Fibroblast of lung (primary cell): ENCODE measurements around the gene NPVF. TPM values are rescaled to one million over a fixed set of nuclear protein-coding genes. Genes with fewer than 3 reads are reported as not detected.

ENCODE experiments used
- DNase-seq, 2 donors: peaks; one replicate each; pipeline versions ENCODE4 v3.0.0 to v3.0.0-alpha.2; 2010; ENCODE audit warnings: low read depth in 2 of 2
- H2AFZ ChIP-seq: 2 replicates; pipeline ENCODE4 v1.5.1; 2012; ENCODE audit warnings: low read length, control low read depth, inconsistent platforms
- H3K27ac ChIP-seq: 2 replicates; pipeline ENCODE4 v1.5.1; 2011; ENCODE audit warnings: low read length, control low read depth; ENCODE audit not compliant: insufficient read depth
- H3K27me3 ChIP-seq: 2 replicates; pipeline ENCODE4 v1.5.1; 2011; ENCODE audit warnings: mild to moderate bottlenecking, low read length; ENCODE audit not compliant: control insufficient read depth, insufficient read depth
- H3K36me3 ChIP-seq: 2 replicates; pipeline ENCODE4 v1.5.1; 2011; ENCODE audit warnings: low read length; ENCODE audit not compliant: control insufficient read depth, insufficient read depth
- H3K4me1 ChIP-seq: 2 replicates; pipeline ENCODE4 v1.5.1; 2011; ENCODE audit warnings: low read length; ENCODE audit not compliant: control insufficient read depth, insufficient read depth; ENCODE audit errors: extremely low read depth
- H3K4me2 ChIP-seq: 2 replicates; pipeline ENCODE4 v1.5.1; 2011; ENCODE audit warnings: low read length, control low read depth; ENCODE audit not compliant: insufficient read depth; ENCODE audit errors: extremely low read depth
- H3K4me3 ChIP-seq, 4 experiments: fragments of 200-600 bp in 1 of 4; sonication (generic) in 1 of 4; replicated peaks in 1 of 4; 2 replicates each; pipeline ENCODE4 v1.5.1; 2011 to 2016; ENCODE audit warnings: low read length in 4 of 4, low read depth in 3 of 4, mild to moderate bottlenecking in 3 of 4, control low read depth in 2 of 4, inconsistent platforms in 1 of 4, mixed read lengths in 1 of 4; ENCODE audit not compliant: insufficient read depth in 1 of 4; ENCODE audit errors: control extremely low read depth in 1 of 4
- H3K79me2 ChIP-seq: 2 replicates; pipeline ENCODE4 v1.5.1; 2012; ENCODE audit warnings: mild to moderate bottlenecking, low read length, inconsistent platforms; ENCODE audit not compliant: control insufficient read depth, insufficient read depth
- H3K9ac ChIP-seq: 2 replicates; pipeline ENCODE4 v1.5.1; 2011; ENCODE audit warnings: mild to moderate bottlenecking, low read length, control low read depth; ENCODE audit not compliant: insufficient read depth
- H3K9me3 ChIP-seq: 2 replicates; pipeline ENCODE4 v1.5.1; 2012; ENCODE audit warnings: low read depth, low read length; ENCODE audit not compliant: control insufficient read depth, insufficient read depth
- H4K20me1 ChIP-seq: 2 replicates; pipeline ENCODE4 v1.5.1; 2011; ENCODE audit warnings: low read length; ENCODE audit not compliant: control insufficient read depth, insufficient read depth; ENCODE audit errors: extremely low read depth
- EZH2 ChIP-seq: IDR thresholded peaks from 2 replicates; pipeline ENCODE4 v1.5.1; 2012; ENCODE audit warnings: low read length, control low read depth, mild to moderate bottlenecking; ENCODE audit errors: missing control alignments
- polyA plus RNA-seq, 2 donors: library from polyadenylated mRNA; depleted of rRNA in 1 of 2; stranded (reverse) in 1 of 2; unstranded in 1 of 2; fragments of >200 nt; gene quantifications; 2 replicates each; pipeline ENCODE4 v1.2.1, GENCODE V29; 2011 to 2012; ENCODE audit warnings: missing spikeins in 1 of 2
- total RNA-seq: library from RNA; depleted of rRNA; stranded (reverse); fragments of >200 nt; gene quantifications from 2 replicates; pipeline ENCODE4 v1.2.1, GENCODE V29; 2014
- TF ChIP-seq, protein P1 (sequence below), 2 donors: IDR thresholded peaks in 1 of 2; conservative IDR thresholded peaks in 1 of 2; 1 replicate in 1 of 2; 2 replicates in 1 of 2; pipeline ENCODE4 v1.5.1; 2011 to 2012; ENCODE audit warnings: low read length in 2 of 2, control low read depth in 1 of 2, inconsistent platforms in 1 of 2, low read depth in 1 of 2, mild to moderate bottlenecking in 1 of 2

The NPVF gene
- total and polyA plus RNA-seq, 2 donors (not counting 1 experiment from before 2014, with no cell fraction given): not detected

DNA sequence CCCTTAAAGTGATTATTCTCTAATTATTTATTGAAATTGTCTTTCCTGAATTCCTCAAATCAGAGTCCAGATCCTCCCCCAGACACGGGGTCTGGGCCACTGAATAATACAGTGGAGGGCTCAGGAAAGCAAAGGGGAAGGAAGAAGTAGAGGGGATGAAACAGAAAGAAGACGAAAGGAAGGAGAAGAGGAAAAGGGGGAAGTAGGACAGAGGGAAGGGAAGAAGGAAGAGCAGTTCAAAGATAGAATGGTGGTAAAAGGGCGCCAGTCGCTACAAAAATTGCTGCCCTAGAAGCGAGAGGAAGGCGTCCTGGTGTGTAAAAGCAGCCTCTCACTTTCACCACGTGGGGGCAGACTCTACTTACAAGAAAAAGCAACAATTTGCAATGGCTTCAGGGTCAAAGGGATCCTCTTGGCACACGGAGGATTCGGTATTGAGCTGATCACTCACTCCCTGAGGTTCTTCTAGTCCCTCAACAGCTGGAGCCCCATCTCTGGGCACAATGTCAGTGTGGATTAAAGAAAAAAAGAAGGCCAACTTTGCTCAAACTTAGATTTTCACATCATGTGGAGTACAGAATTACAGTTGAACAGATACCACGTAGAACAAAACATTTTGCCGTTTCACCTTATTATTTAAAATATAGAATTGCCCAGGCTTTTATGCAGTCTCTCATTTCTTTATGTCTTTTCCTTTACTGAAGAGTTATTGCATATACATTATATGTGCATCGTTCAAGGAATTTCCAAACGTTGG, 31.4 kb upstream of the NPVF start:
- Histone ChIP-seq H4K20me1 (no peaks in the 10 kb centered on the region), H3K4me3 (no peak overlapping the region), H3K27me3 (peaks cover 4% of the 10 kb centered on the region), H3K9me3 (no peaks in the 10 kb centered on the region), H2AFZ (peak overlapping the region; percentile 72), H3K4me2 (peak overlapping the region; percentile 33), H3K4me1 (no peaks in the 10 kb centered on the region), H3K36me3 (no peaks in the 10 kb centered on the region), H3K27ac (no peak overlapping the region), H3K79me2 (no peaks in the 10 kb centered on the region), H3K9ac (no peak overlapping the region)
- no peak for TF ChIP-seq EZH2
- TF ChIP-seq, protein P1, sequence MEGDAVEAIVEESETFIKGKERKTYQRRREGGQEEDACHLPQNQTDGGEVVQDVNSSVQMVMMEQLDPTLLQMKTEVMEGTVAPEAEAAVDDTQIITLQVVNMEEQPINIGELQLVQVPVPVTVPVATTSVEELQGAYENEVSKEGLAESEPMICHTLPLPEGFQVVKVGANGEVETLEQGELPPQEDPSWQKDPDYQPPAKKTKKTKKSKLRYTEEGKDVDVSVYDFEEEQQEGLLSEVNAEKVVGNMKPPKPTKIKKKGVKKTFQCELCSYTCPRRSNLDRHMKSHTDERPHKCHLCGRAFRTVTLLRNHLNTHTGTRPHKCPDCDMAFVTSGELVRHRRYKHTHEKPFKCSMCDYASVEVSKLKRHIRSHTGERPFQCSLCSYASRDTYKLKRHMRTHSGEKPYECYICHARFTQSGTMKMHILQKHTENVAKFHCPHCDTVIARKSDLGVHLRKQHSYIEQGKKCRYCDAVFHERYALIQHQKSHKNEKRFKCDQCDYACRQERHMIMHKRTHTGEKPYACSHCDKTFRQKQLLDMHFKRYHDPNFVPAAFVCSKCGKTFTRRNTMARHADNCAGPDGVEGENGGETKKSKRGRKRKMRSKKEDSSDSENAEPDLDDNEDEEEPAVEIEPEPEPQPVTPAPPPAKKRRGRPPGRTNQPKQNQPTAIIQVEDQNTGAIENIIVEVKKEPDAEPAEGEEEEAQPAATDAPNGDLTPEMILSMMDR (conservative IDR thresholded peaks at IDR 0.05 in 1 of 2, IDR thresholded peaks at IDR 0.05 in 1 of 2; ENCODE audit: low read depth in 1 of 2, low read length in 2 of 2): peak; percentile 93 to 95
- peak; percentile 59 to 86 for DNase-seq

DNA sequence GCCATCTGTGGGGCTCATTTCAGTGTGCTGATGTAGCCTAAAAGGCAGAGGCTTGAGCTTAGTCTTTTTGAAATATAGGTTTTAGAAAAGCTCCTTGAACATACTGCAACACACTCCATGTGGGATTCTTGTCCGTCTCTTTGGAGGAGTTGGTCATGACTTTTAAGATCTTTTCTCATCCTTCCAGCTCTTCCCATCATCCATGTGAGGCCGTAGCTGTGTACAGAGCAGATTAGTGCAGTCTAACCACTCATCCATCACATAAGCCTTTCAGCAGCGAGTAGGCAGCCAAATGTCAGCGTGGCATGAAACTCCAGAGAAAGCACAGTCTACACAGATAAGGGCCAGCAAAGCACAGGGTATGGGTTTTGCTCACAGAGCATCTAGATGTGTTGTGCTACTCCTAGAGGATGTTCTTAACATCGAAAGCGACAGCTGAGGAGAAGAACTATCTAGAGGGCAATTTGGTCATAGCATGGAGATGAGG, 28.1 kb upstream of the NPVF start:
- H3K4me2 ChIP-seq: no peak overlapping the region
- no peak for DNase-seq
- H3K9me3 ChIP-seq: no peaks in the 10 kb centered on the region
- H3K4me1 ChIP-seq: no peaks in the 10 kb centered on the region
- H3K9ac ChIP-seq: no peak overlapping the region
- H3K79me2 ChIP-seq: no peaks in the 10 kb centered on the region
- peaks cover 6% of the 10 kb centered on the region for H3K27me3 ChIP-seq
- TF ChIP-seq EZH2: no peak
- H3K27ac ChIP-seq: no peak overlapping the region
- no peak overlapping the region for H3K4me3 ChIP-seq
- H4K20me1 ChIP-seq: no peaks in the 10 kb centered on the region
- no peak overlapping the region for H2AFZ ChIP-seq
- no peaks in the 10 kb centered on the region for H3K36me3 ChIP-seq

DNA sequence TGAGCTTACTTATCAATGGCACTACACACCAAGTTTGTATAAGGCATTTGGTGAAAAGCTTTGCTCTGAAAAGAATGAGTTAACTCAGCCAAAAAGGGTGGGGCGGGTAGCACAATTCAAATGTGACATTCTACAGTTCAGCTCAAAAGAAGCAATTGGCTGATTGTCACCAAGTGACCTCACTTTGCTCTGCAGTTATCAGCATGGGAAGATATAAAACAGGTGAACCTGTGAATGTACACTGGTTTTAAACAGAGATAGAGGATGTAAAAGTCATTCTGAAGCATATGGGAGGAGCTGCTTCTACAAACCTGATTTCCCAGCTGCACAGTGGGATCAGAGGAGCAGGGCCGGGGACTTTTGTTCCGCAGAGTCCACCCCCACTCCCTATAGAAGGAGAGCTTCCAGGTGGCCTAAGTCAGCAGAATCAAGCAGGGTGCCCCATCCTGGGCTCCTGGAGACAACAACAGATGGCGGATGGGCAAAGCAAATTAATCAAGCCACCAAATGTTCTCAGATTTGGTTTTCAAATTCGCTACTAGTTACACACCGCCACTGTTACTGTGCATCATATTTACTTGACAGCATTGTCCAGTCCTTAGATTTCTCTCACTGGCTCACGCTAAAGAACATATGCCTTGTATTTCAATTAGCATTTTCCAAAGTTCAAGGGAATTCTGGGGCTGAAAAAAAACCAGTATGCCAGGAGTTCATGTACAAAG, 27.5 kb upstream of the NPVF start:
- H3K36me3 ChIP-seq: no peaks in the 10 kb centered on the region
- H3K27ac ChIP-seq: no peak overlapping the region
- TF ChIP-seq, protein P1 (conservative IDR thresholded peaks at IDR 0.05 in 1 of 2, IDR thresholded peaks at IDR 0.05 in 1 of 2; ENCODE audit: low read depth in 1 of 2, low read length in 2 of 2): no peak
- TF ChIP-seq EZH2: no peak

More for the DNA sequence above, 27.5 kb upstream of the NPVF start:
- no peak overlapping the region for H3K4me2 ChIP-seq
- no peaks in the 10 kb centered on the region for H3K9me3 ChIP-seq
- peaks cover 6% of the 10 kb centered on the region for H3K27me3 ChIP-seq
- DNase-seq: no peak
- H2AFZ ChIP-seq: no peak overlapping the region
- no peaks in the 10 kb centered on the region for H4K20me1 ChIP-seq
- H3K4me1 ChIP-seq: no peaks in the 10 kb centered on the region
- H3K4me3 ChIP-seq: no peak overlapping the region
- H3K79me2 ChIP-seq: no peaks in the 10 kb centered on the region
- no peak overlapping the region for H3K9ac ChIP-seq
